Kidney capillary endothelial cell (primary cell): ENCODE data around the gene OR5AN1.
"Not testable (repeated sequence)": the region's sequence is repeated elsewhere in the genome, so short reads cannot be mapped to it uniquely, and the experiment has no call there.

Source experiments
- DNase-seq: peaks from one replicate; pipeline ENCODE4 v3.0.0-alpha.2; 2018; ENCODE audit warnings: low spot score

OR5AN1 gene, protein sequence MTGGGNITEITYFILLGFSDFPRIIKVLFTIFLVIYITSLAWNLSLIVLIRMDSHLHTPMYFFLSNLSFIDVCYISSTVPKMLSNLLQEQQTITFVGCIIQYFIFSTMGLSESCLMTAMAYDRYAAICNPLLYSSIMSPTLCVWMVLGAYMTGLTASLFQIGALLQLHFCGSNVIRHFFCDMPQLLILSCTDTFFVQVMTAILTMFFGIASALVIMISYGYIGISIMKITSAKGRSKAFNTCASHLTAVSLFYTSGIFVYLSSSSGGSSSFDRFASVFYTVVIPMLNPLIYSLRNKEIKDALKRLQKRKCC

GRCh38 chr11:59358595-59358994 lies at the start of gene OR5AN1:
Gene OR5AN1, plus strand, starts transcription at chr11:59358895. Its CDS starts 5,564 bp downstream, at chr11:59364459.
- DNase-seq = no peak

GRCh38 chr11:59335001-59335400 lies 23.7 kb upstream of the OR5AN1 start:
- DNase-seq = no peak

DNA sequence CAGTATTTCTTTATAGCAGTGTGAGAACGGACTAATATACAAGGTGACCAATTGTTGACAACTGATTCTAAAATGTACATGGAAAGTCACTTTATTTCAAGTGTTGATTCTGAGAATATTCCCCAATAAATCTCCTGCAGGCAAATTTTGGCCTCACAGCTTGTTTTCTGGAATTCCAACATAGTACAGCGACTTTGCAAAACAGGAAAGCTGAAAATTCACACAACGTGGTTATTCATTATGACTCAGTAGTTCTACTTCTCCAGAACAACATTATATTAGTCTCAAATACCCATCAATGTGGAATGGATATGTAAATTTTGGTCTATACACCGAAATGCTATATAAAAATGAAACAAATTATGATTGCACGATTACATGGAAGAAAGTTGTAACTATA lies 22.5 kb upstream of the OR5AN1 start:
- no peak for DNase-seq

DNA sequence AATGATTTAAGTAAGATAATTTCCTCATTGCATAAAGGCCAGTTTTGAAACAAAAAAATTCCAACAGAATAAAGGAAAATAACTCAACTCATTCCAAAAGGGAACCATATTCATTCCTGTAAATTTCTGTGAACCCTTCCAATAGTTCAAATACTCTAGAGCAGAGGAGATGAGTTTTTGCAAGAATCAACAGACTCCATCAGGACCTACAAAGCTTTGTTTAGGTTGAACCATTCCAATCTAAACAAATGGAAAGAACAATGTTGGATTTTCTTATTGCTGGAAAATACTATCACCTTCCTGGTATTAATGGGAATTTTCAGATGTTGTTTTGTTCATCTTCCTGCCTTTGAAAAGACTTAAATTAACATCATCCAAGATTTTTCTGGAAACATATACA lies 21.8 kb upstream of the OR5AN1 start:
- DNase-seq = no peak

DNA sequence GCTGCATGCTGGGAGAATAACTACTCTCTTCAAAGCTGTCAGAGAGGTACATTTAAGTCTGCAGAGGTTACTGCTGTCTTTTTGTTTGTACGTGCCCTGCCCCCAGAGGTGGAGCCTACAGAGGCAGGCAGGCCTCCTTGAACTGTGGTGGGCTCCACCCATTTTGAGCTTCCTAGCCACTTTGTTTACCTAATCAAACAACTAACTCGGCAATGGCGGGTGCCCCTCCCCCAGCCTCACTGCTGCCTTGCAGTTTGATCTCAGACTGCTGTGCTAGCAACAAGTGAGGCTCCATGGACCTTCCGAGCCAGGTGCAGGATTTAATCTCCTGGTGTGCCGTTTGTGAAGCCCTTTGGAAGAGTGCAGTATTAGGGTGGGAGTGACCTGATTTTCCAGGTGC lies 9.0 kb upstream of the OR5AN1 start:
- not testable (repeated sequence) for DNase-seq

DNA sequence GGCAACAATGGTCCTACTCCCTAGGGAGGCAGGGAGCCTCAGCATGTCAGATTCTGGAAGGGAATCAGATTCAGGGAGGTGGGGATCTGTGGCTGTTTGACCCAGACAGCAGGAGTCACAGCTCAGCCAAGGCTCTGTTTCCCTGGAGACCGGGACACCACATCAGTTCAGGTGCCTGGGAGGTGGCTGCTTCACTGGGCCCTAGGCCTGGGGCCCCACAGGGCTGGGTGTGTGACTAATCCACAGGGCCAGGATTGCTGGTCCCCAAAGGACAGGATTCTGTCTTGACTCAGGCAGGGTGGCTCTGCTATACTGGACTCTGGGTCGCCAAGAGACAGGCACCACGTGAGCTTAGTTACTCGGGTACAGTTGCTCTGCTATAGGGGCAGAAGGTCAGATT lies 3.5 kb upstream of the OR5AN1 start:
- DNase-seq = no peak

DNA sequence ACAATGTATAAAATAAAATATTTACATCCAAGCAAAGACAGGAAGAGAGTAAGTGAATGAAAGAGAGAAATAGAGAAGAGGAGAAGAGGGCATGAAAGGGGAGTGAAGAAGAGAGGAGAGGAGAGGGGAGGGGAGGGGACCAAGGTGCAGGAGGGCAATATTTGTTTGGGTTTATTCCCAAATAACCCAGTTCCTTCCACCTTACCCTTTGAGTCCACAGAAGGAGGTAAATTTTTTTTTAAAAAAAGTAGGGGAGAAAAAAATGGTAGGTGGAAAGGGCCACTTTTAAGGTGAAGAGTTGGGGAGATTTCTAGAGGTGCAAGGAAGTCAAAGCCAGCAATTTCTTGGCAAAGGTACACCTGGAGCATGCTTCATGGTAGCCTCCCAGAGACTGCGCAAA lies 2.1 kb upstream of the OR5AN1 start:
- DNase-seq = no peak

GRCh38 chr11:59358020-59358419 lies 675 bp upstream of the OR5AN1 start:
- no peak for DNase-seq

GRCh38 chr11:59365232-59366018 lies 6.7 kb downstream of the OR5AN1 start:
- no peak for DNase-seq

DNA sequence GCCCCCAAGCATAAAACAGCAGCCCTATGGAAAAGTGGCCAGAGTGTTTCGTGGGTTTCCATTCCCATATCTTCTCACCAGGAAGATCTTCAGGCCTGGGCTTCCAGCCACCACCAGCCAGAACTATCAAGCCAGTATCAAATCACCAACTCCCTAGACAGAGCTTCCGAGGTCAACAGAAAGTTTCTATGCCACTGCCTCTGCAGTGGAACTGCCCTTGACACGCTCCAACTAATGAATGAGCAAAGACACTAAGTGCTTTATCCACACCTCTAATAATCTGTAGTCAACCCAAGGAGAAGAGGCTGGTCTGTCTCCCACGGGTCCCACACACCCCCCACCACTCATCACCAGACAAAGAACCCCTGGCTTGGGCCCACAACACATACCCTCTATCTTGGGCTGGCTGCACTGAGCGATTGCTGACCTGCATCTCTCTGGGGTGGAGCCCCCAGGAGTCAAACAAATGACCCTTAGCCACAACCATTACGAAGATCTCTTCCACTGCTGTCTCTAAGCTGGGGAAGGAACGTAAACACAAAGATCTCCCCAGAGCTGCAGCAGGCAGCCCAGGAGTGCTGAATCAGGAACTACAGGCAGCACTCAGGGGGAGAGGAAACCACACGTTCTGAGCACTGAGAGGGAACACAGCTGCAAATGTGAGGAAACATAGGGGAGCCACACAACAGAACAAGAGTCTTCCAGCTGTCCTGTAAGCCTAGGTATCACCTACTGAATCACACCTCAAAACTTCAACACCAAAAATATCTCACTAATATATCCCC lies 9.7 kb downstream of the OR5AN1 start:
- no peak for DNase-seq

DNA sequence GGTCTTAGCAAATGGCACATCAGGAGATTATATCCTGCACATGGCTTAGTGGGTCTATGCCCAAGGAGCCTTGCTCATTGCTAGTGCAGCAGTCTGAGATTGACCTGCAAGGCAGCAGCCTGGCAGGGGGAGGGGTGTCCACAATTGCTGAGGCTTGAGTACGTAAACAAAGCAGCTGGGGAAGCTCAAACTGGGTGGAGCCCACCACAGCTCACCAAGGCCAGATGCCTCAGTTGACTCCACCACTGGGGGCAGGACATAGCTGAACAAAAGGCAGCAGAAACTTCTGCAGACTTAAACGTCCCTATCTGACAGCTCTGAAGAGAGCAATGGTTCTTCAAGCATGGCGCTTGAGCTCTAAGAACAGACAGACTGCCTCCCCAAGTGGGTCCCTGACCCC lies 13.6 kb downstream of the OR5AN1 start:
- not testable (repeated sequence) for DNase-seq

DNA sequence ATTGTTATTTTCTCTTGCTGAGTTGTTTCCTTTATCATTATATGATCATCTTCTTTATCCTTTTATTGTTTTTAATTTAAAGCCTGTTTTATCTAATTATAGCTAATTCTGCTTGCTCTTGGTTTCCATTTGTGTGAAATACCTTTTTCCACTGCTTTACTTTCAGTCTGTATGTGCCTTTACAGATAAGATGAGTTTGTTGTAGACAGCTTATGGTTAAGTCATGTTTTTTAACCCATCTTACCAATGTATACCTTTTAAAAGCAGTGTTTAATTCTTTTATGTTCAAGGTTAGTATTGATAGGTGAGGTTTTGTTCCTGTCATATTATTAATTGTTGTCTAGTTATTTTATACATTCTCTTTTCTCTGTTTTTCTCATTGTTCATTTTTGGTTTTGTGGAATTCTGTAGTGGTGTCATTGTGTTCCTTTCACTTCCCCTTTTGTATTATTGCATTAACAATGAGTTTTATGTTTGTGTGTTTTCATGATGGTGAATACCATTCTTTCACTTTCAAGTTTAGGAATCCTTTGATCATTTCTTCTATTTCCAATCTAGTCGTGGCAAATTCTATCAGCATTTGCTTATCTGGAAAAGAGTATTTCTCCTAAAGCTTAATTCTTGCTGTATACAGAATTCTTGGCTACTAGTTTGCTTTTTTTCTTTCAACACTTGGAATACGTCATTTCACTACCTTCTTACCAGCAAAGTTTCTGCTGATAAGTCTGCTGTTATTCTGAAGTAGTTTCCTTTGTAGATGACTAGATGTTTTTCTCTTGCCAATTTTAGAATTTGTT lies 21.8 kb downstream of the OR5AN1 start:
- DNase-seq = no peak

- DNase-seq = no peak
These were observed 35.5 kb downstream of the OR5AN1 start for GRCh38 chr11:59394186-59394585.

- DNase-seq = no peak
These were observed 42.0 kb downstream of the OR5AN1 start for GRCh38 chr11:59400461-59401261.

GRCh38 chr11:59401262-59401552 lies 42.5 kb downstream of the OR5AN1 start:
- no peak for DNase-seq

DNA sequence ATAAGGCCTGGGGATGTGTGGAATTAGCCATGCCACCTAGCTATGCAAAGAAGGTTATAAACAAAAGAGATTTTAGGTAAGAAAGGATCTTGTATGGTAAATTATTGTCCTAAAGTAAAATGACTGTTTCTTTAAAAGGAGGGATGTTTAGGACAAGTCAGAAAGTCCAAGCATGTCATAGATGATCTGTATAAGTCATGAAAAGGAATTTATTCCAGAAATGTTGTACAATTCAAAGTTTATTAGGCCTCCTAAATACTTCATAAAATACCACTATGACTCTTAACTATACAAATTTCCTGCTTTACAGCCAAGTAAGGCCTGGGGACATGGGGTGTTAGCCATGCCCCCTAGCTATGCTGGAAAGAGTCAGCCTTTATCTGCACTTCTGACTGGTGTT lies 44.9 kb downstream of the OR5AN1 start:
- DNase-seq = no peak

GRCh38 chr11:59413646-59414045 lies 55.0 kb downstream of the OR5AN1 start:
- no peak for DNase-seq

- DNase-seq = no peak
These were observed 56.4 kb downstream of the OR5AN1 start for GRCh38 chr11:59415111-59415510.

GRCh38 chr11:59416613-59417012 lies 57.9 kb downstream of the OR5AN1 start:
- no peak for DNase-seq

GRCh38 chr11:59417023-59417422 lies 58.3 kb downstream of the OR5AN1 start:
- DNase-seq = no peak

- DNase-seq = no peak
These were observed 59.5 kb downstream of the OR5AN1 start for GRCh38 chr11:59418156-59418555.
